ENCODE measurements around the gene MSRB1. TPM values are rescaled to one million over a fixed set of nuclear protein-coding genes. Genes with fewer than 3 reads are reported as not detected.

MSRB1 gene
- polyA plus RNA-seq, 1 experiment = 61.9 TPM

GRCh38 chr16:1985466-1986150, 42.6 kb upstream of the MSRB1 start:
- peaks cover 15% of the 10 kb centered on the region for H3K36me3 ChIP-seq (ENCODE audit: control insufficient read depth, insufficient read depth, low read length)
- no peak overlapping the region for H3K4me3 ChIP-seq (ENCODE audit: low read depth, low read length)
- ChIA-PET CTCF (interaction anchor here (1.0 to 1.6 kb wide), 3 partner anchors 18 to 37 kb away, joined by 3 to 7 read pairs (median 3); no protein-coding TSS in a partner anchor), POLR2A (interaction anchor here (1.4 kb wide), 1 partner anchor 21 kb away, joined by 8 read pairs; the partner anchor contains the start of gene RPS2)
- H3K27me3 ChIP-seq (ENCODE audit: control insufficient read depth, insufficient read depth, low read length) = peaks cover 8% of the 10 kb centered on the region
- no peak for DNase-seq (ENCODE audit: low read depth)
- TF ChIP-seq CTCF (IDR thresholded peaks at IDR 0.05; ENCODE audit: insufficient read depth, low read depth, low read length) = no peak

- Histone ChIP-seq H3K4me3 (ENCODE audit: low read depth, low read length) (peak overlapping the region; percentile 82), H3K27me3 (ENCODE audit: control insufficient read depth, insufficient read depth, low read length) (peaks cover 12% of the 10 kb centered on the region), H3K36me3 (ENCODE audit: control insufficient read depth, insufficient read depth, low read length) (peaks cover 15% of the 10 kb centered on the region)
- TF ChIP-seq CTCF (IDR thresholded peaks at IDR 0.05; ENCODE audit: insufficient read depth, low read depth, low read length) = no peak
- DNase-seq (ENCODE audit: low read depth) = no peak
- ChIA-PET POLR2A (interaction anchor here (1.4 kb wide), 1 partner anchor 20 kb away, joined by 8 read pairs; the partner anchor contains the start of gene RPS2), CTCF (interaction anchor here (1.0 to 1.3 kb wide), 2 partner anchors 19 to 38 kb away, joined by 3 read pairs; no protein-coding TSS in a partner anchor)
These were observed 41.6 kb upstream of the MSRB1 start for GRCh38 chr16:1984347-1985225.

- Histone ChIP-seq H3K27me3 (ENCODE audit: control insufficient read depth, insufficient read depth, low read length) (peaks cover 12% of the 10 kb centered on the region), H3K4me3 (ENCODE audit: low read depth, low read length) (peak within 1 kb of the TSS; percentile 82), H3K36me3 (ENCODE audit: control insufficient read depth, insufficient read depth, low read length) (peaks cover 15% of the 10 kb centered on the region)
- POLR2A ChIA-PET = interaction anchor here (1.4 kb wide), 1 partner anchor 19 kb away, joined by 8 read pairs; the partner anchor contains the start of gene RPS2
- DNase-seq (ENCODE audit: low read depth) = peak; percentile 51
- CTCF ChIA-PET = interaction anchor here (1.0 kb wide), 1 partner anchor 19 kb away, joined by 4 read pairs; no protein-coding TSS in a partner anchor
- peak; percentile 41 for TF ChIP-seq CTCF (IDR thresholded peaks at IDR 0.05; ENCODE audit: insufficient read depth, low read depth, low read length)
These were observed 40.7 kb upstream of the MSRB1 start, which contains the start of gene GFER for GRCh38 chr16:1983544-1984346. Gene GFER, plus strand, starts transcription at chr16:1984193. Its CDS starts 26 bp downstream, at chr16:1984219.

- ChIA-PET POLR2A (no interaction called here), CTCF (interaction anchor here (0.6 to 1.1 kb wide), 7 partner anchors 10 to 620 kb away, joined by 3 to 4 read pairs (median 3); partner anchors contain the start of gene TSC2)
- H3K36me3 ChIP-seq (ENCODE audit: control insufficient read depth, insufficient read depth, low read length) = peaks cover 18% of the 10 kb centered on the region
- no peak for DNase-seq (ENCODE audit: low read depth)
- TF ChIP-seq CTCF (IDR thresholded peaks at IDR 0.05; ENCODE audit: insufficient read depth, low read depth, low read length) = peak; percentile 37
- peak overlapping the region; percentile 65 for H3K4me3 ChIP-seq (ENCODE audit: low read depth, low read length)
- H3K27me3 ChIP-seq (ENCODE audit: control insufficient read depth, insufficient read depth, low read length) = peaks cover 12% of the 10 kb centered on the region
These were observed 40.1 kb upstream of the MSRB1 start for GRCh38 chr16:1982991-1983543.
